H1 (cell line): ENCODE results near the gene SH3RF3. TPM values are rescaled to one million over a fixed set of nuclear protein-coding genes. Genes with fewer than 3 reads are reported as not detected.

Experiments
- CTCF ChIA-PET: fragments of 300-600 bp; sonication (Branson Sonifier 250); formaldehyde crosslinking; loops from one replicate; lab custom pipeline; 2021; ENCODE audit not compliant: partially characterized antibody; lab: Charles Lee
- POLR2A ChIA-PET: fragments of 300-600 bp; sonication (Branson Sonifier 250); formaldehyde crosslinking; loops from one replicate; lab custom pipeline; 2021; ENCODE audit warnings: inconsistent platforms; ENCODE audit not compliant: partially characterized antibody; lab: Charles Lee
- DNase-seq, 2 experiments: peaks; one replicate each; pipeline versions ENCODE4 v3.0.0 to v3.0.0-alpha.2; 2010 to 2022; ENCODE audit warnings: low spot score in 2 of 2, low read depth in 1 of 2, mixed read lengths in 1 of 2
- FAIRE-seq: peaks from 2 replicates; lab custom pipeline; 2011; peaks lifted over from hg19 to GRCh38; lab: Jason Lieb, UNC
- H2AFZ ChIP-seq: 2 replicates; pipeline ENCODE4 v1.8.1; 2012; ENCODE audit warnings: low read length, inconsistent platforms
- H2AK5ac ChIP-seq: 2 replicates; pipeline ENCODE4 v1.6.1; 2013; ENCODE audit warnings: low read depth, low read length
- H2BK120ac ChIP-seq: replicated peaks from 2 replicates; pipeline ENCODE3; 2013; ENCODE audit warnings: low read depth, low read length, inconsistent platforms
- H2BK12ac ChIP-seq: 2 replicates; pipeline ENCODE4 v1.6.1; 2013; ENCODE audit warnings: low read depth, low read length
- H2BK15ac ChIP-seq: 2 replicates; pipeline ENCODE4 v1.6.1; 2013; ENCODE audit warnings: low read length
- H2BK20ac ChIP-seq: 2 replicates; pipeline ENCODE4 v1.6.1; 2013; ENCODE audit warnings: low read length
- H2BK5ac ChIP-seq: 2 replicates; pipeline ENCODE4 v1.6.1; 2013; ENCODE audit warnings: low read depth, low read length
- H3K14ac ChIP-seq: 2 replicates; pipeline ENCODE4 v1.6.1; 2013; ENCODE audit warnings: inconsistent platforms; ENCODE audit not compliant: insufficient read length
- H3K18ac ChIP-seq: 2 replicates; pipeline ENCODE4 v1.6.1; 2013; ENCODE audit warnings: low read length; ENCODE audit errors: extremely low read depth
- H3K23ac ChIP-seq: 2 replicates; pipeline ENCODE4 v1.6.1; 2013; ENCODE audit warnings: inconsistent platforms; ENCODE audit not compliant: insufficient read length
- H3K23me2 ChIP-seq: 2 replicates; pipeline ENCODE4 v1.6.1; 2013; ENCODE audit warnings: low read depth, low read length
- H3K27ac ChIP-seq: 2 replicates; pipeline ENCODE4 v1.6.1; 2011; ENCODE audit warnings: low read depth, low read length, inconsistent platforms
- H3K27me3 ChIP-seq, 4 experiments: replicated peaks in 1 of 4; 1 replicate in 1 of 4; 2 replicates in 3 of 4; pipeline versions ENCODE4 v1.6.1 to v1.8.1; 2011 to 2013; ENCODE audit warnings: low read length in 3 of 4, mild to moderate bottlenecking in 3 of 4, inconsistent platforms in 2 of 4, mixed read lengths in 2 of 4, moderate library complexity in 1 of 4; ENCODE audit not compliant: control insufficient read depth in 3 of 4, insufficient read depth in 3 of 4; ENCODE audit errors: extremely low read depth in 1 of 4
- H3K36me3 ChIP-seq, 4 experiments: 2 replicates each; pipeline versions ENCODE4 v1.6.1 to v1.8.1; 2011 to 2013; ENCODE audit warnings: mild to moderate bottlenecking in 4 of 4, low read length in 3 of 4, moderate library complexity in 2 of 4, control low read depth in 1 of 4, inconsistent platforms in 1 of 4; ENCODE audit not compliant: insufficient read depth in 4 of 4, control insufficient read depth in 2 of 4
- H3K4ac ChIP-seq: replicated peaks from 2 replicates; pipeline ENCODE3; 2013; ENCODE audit warnings: low read length, low read depth, mixed read lengths, inconsistent platforms; ENCODE audit not compliant: insufficient read length
- H3K4me1 ChIP-seq, 4 experiments: replicated peaks in 1 of 4; 1 replicate in 1 of 4; 2 replicates in 3 of 4; pipeline versions ENCODE4 v1.6.1 to v1.8.1; 2011 to 2013; ENCODE audit warnings: low read length in 3 of 4, inconsistent platforms in 2 of 4, mixed read lengths in 1 of 4; ENCODE audit not compliant: insufficient read depth in 4 of 4, control insufficient read depth in 3 of 4
- H3K4me2 ChIP-seq, 2 experiments: 2 replicates each; pipeline versions ENCODE4 v1.6.1 to v1.8.1; 2011 to 2013; ENCODE audit warnings: low read depth in 2 of 2, low read length in 2 of 2, control low read depth in 1 of 2, inconsistent platforms in 1 of 2, mild to moderate bottlenecking in 1 of 2; ENCODE audit not compliant: insufficient read depth in 1 of 2
- H3K4me3 ChIP-seq, 4 experiments: fragments of 200-600, 300-600 bp in 1 of 4; sonication (generic), shearing (Covaris generic), sonication (Bioruptor Twin) in 1 of 4; 2 replicates each; pipeline versions ENCODE4 v1.5.1 to v1.8.1; 2011 to 2016; ENCODE audit warnings: low read length in 4 of 4, low read depth in 3 of 4, control low read depth in 2 of 4, inconsistent platforms in 2 of 4, mild to moderate bottlenecking in 2 of 4, mixed read lengths in 1 of 4, moderate library complexity in 1 of 4; ENCODE audit not compliant: insufficient read depth in 2 of 4; ENCODE audit errors: extremely low read depth in 1 of 4
- H3K56ac ChIP-seq: replicated peaks from 2 replicates; pipeline ENCODE3; 2013; ENCODE audit warnings: low read depth, mild to moderate bottlenecking, mixed read lengths, low read length, inconsistent platforms; ENCODE audit not compliant: insufficient read length
- H3K79me1 ChIP-seq: 2 replicates; pipeline ENCODE4 v1.6.1; 2013; ENCODE audit warnings: low read depth, low read length, control low read depth
- H3K79me2 ChIP-seq, 2 experiments: 2 replicates each; pipeline versions ENCODE4 v1.6.1 to v1.8.1; 2012 to 2013; ENCODE audit warnings: low read length in 2 of 2, mild to moderate bottlenecking in 2 of 2, inconsistent platforms in 1 of 2; ENCODE audit not compliant: insufficient read depth in 2 of 2, control insufficient read depth in 1 of 2
- H3K9ac ChIP-seq, 4 experiments: replicated peaks in 1 of 4; 1 replicate in 1 of 4; 2 replicates in 3 of 4; pipeline versions ENCODE4 v1.6.1 to v1.8.1; 2011 to 2013; ENCODE audit warnings: low read depth in 3 of 4, low read length in 3 of 4, control low read depth in 2 of 4, mild to moderate bottlenecking in 2 of 4, moderate library complexity in 2 of 4, inconsistent platforms in 1 of 4; ENCODE audit errors: extremely low read depth in 1 of 4
- H3K9me3 ChIP-seq, 2 experiments: 2 replicates each; pipeline versions ENCODE4 v1.6.1 to v1.8.1; 2012 to 2013; ENCODE audit warnings: mild to moderate bottlenecking in 2 of 2, moderate library complexity in 2 of 2, control low read depth in 1 of 2, inconsistent platforms in 1 of 2, low read depth in 1 of 2, low read length in 1 of 2, mixed read lengths in 1 of 2; ENCODE audit not compliant: insufficient read depth in 2 of 2
- H4K20me1 ChIP-seq, 2 experiments: replicated peaks in 1 of 2; 2 replicates each; pipeline versions ENCODE3 to v1.8.1; 2011 to 2013; ENCODE audit warnings: inconsistent platforms in 2 of 2, low read length in 2 of 2, mild to moderate bottlenecking in 1 of 2; ENCODE audit not compliant: insufficient read depth in 2 of 2, control insufficient read depth in 1 of 2
- H4K5ac ChIP-seq: 2 replicates; pipeline ENCODE4 v1.6.1; 2013; ENCODE audit warnings: low read length, low read depth, mixed read lengths, inconsistent platforms; ENCODE audit not compliant: insufficient read length
- H4K8ac ChIP-seq: 2 replicates; pipeline ENCODE4 v1.8.0; 2013; ENCODE audit warnings: mild to moderate bottlenecking, moderate library complexity, low read length, inconsistent platforms; ENCODE audit not compliant: insufficient read depth; ENCODE audit errors: extremely low read depth
- H4K91ac ChIP-seq: replicated peaks from 2 replicates; pipeline ENCODE3; 2013; ENCODE audit warnings: low read length, mixed read lengths, inconsistent platforms; ENCODE audit not compliant: insufficient read length
- ATF2 ChIP-seq: IDR thresholded peaks from 2 replicates; pipeline ENCODE4 v1.6.1; 2012; ENCODE audit warnings: low read length, inconsistent platforms
- MAFK ChIP-seq: IDR thresholded peaks from 2 replicates; pipeline ENCODE4 v1.6.1; 2012; ENCODE audit warnings: low read depth, mild to moderate bottlenecking, improper control_type of control experiment, low read length
- YY1 ChIP-seq: IDR thresholded peaks from 2 replicates; pipeline ENCODE4 v1.6.1; 2011; ENCODE audit warnings: low read depth, mild to moderate bottlenecking, low read length
- WGBS, 2 experiments: shearing (Covaris generic) in 1 of 2; methylation state at CpG; one replicate each; pipeline versions ENCODE4 v1.1.6 to v1.1.7; 2013 to 2015; ENCODE audit warnings: low lambda C conversion rate in 2 of 2, mixed read lengths in 2 of 2, inconsistent platforms in 1 of 2, low coverage in 1 of 2, missing lambda C conversion rate in 1 of 2; ENCODE audit not compliant: insufficient replicate concordance in 2 of 2, insufficient coverage in 1 of 2, insufficient read length in 1 of 2; ENCODE audit errors: extremely low coverage in 1 of 2, missing lambda C conversion rate in 1 of 2; 5-methylcytosine and 5-hydroxymethylcytosine counted together
- polyA plus RNA-seq, 7 experiments: library from polyadenylated mRNA; depleted of rRNA in 3 of 7; stranded (reverse) in 5 of 7; unstranded in 2 of 7; fragments of >200 nt in 5 of 7; fragments of 200-250 nt in 2 of 7; gene quantifications; 1 replicate in 5 of 7; 2 replicates in 1 of 7; 4 replicates in 1 of 7; pipeline versions ENCODE4 v1.2.1 to v1.2.3, GENCODE V29; 2011 to 2013; ENCODE audit warnings: missing spikeins in 2 of 7, mixed read lengths in 2 of 7
- total RNA-seq: library from RNA; stranded (reverse); fragmentation: NEBNext Ultra II Directional; extraction: Animal tissue kit (Norgen Biotek cat#: 25700); gene quantifications from 2 replicates; pipeline ENCODE4 v1.2.1, GENCODE V29; 2021

Gene SH3RF3
- total and polyA plus RNA-seq, 2 of the 8 experiments (the other 6 are each of a cell fraction or from before 2014, with no cell fraction given), result 0.11 to 0.65 TPM

GRCh38 chr2:109397893-109398292 lies 268.9 kb downstream of the SH3RF3 start:
- Histone ChIP-seq H3K56ac (no peak overlapping the region), H3K27me3 (no peaks in the 10 kb centered on the region), H4K8ac (no peak overlapping the region), H3K18ac (no peak overlapping the region), H4K20me1 (no peaks in the 10 kb centered on the region), H3K23ac (no peak overlapping the region), H3K9me3 (no peaks in the 10 kb centered on the region), H4K91ac (no peak overlapping the region), H3K79me1 (no peaks in the 10 kb centered on the region), H3K79me2 (no peaks in the 10 kb centered on the region), H3K4me2 (no peak overlapping the region), H3K4me3 (no peak overlapping the region), H3K4ac (no peak overlapping the region), H3K4me1 (peaks cover 0 to 4% (median 0%) of the 10 kb centered on the region in 4 experiments; a peak in 3 of 7 replicates), H3K36me3 (no peaks in the 10 kb centered on the region), H2AK5ac (no peak overlapping the region), H2AFZ (no peak overlapping the region), H3K9ac (no peak overlapping the region), H2BK15ac (no peak overlapping the region), H3K23me2 (no peaks in the 10 kb centered on the region), H3K14ac (no peak overlapping the region), H2BK120ac (no peak overlapping the region), H2BK20ac (no peak overlapping the region), H2BK12ac (no peak overlapping the region), H4K5ac (no peak overlapping the region), H2BK5ac (no peak overlapping the region), H3K27ac (no peak overlapping the region)
- CTCF ChIA-PET, result interaction anchor here (1.1 to 2.6 kb wide), 9 partner anchors 9 to 264 kb away, joined by 3 to 8 read pairs (median 4); no protein-coding TSS in a partner anchor
- WGBS, 2 experiments, result 93% methylated on average over 9 of the region's 9 CpGs; no CpG with 5 or more reads in 1 of the 2 experiments
- POLR2A ChIA-PET, result no interaction called here
- FAIRE-seq (no peak), DNase-seq (no peak)
- TF ChIP-seq MAFK, result no peak
- TF ChIP-seq ATF2, result no peak
- TF ChIP-seq YY1, result no peak
